ENCODE data around the gene SPOCK2. TPM values are rescaled to one million over a fixed set of nuclear protein-coding genes. Genes with fewer than 3 reads are reported as not detected.

The SPOCK2 gene
- total RNA-seq, 4 donors from 2014 or later: 2.6 to 8.1 (median 5.0) TPM

- Histone ChIP-seq H3K9me3 (no peaks in the 10 kb centered on the region), H3K4me3 (no peak overlapping the region), H3K4me1 (peaks cover 7 to 27% (median 10%) of the 10 kb centered on the region in 3 donors), H3K27ac (peak overlapping the region in 2 of 4 donors; percentile 43 to 83), H3K36me3 (no peaks in the 10 kb centered on the region), H3K27me3 (no peaks in the 10 kb centered on the region)
- 87 to 93% methylated on average over 2 of the region's 2 CpGs for WGBS, 2 donors
- intact Hi-C loops (cut with DNase I): loop anchor here (5.0 kb wide), 3 partner anchors 88 to 177 kb away; no protein-coding TSS in a partner anchor
- TF ChIP-seq POLR2A (IDR thresholded peaks at IDR 0.05): no peak
- TF ChIP-seq CTCF (IDR thresholded peaks at IDR 0.05): no peak
- DNase-seq: no peak
These were observed 42.8 kb downstream of the SPOCK2 start for GRCh38 chr10:72045586-72045985.

GRCh38 chr10:72044417-72045041, 43.8 kb downstream of the SPOCK2 start:
- DNase-seq: no peak
- 36 to 50% methylated on average over 8 to 10 of the region's 17 CpGs for WGBS, 2 donors
- no peaks in the 10 kb centered on the region for H3K27me3 ChIP-seq
- H3K27ac ChIP-seq: peak overlapping the region; percentile 43 to 83 (median 70)
- H3K4me3 ChIP-seq: no peak overlapping the region
- intact Hi-C loops (cut with DNase I): loop anchor here (5.0 kb wide), 3 partner anchors 87 to 178 kb away; no protein-coding TSS in a partner anchor
- H3K4me1 ChIP-seq: peaks cover 7 to 27% (median 10%) of the 10 kb centered on the region in 3 donors
- no peaks in the 10 kb centered on the region for H3K9me3 ChIP-seq
- TF ChIP-seq POLR2A (IDR thresholded peaks at IDR 0.05): no peak
- TF ChIP-seq CTCF (IDR thresholded peaks at IDR 0.05): peak in 4 of 6 experiments; percentile 22 to 34 (median 28)
- H3K36me3 ChIP-seq: no peaks in the 10 kb centered on the region

GRCh38 chr10:72043016-72043834, 45.1 kb downstream of the SPOCK2 start:
- Histone ChIP-seq H3K9me3 (no peaks in the 10 kb centered on the region), H3K4me1 (peaks cover 7 to 26% (median 10%) of the 10 kb centered on the region in 3 donors), H3K4me3 (no peak overlapping the region), H3K27me3 (no peaks in the 10 kb centered on the region), H3K27ac (no peak overlapping the region), H3K36me3 (no peaks in the 10 kb centered on the region)
- no peak for TF ChIP-seq CTCF (IDR thresholded peaks at IDR 0.05)
- TF ChIP-seq POLR2A (IDR thresholded peaks at IDR 0.05): no peak
- DNase-seq: no peak
- 76 to 90% methylated on average over 7 to 10 of the region's 10 CpGs for WGBS, 2 donors
- intact Hi-C loops (cut with DNase I): no loop called here

- TF ChIP-seq POLR2A (IDR thresholded peaks at IDR 0.05) (no peak), CTCF (IDR thresholded peaks at IDR 0.05) (no peak)
- H3K9me3 ChIP-seq: no peaks in the 10 kb centered on the region
- H3K36me3 ChIP-seq: no peaks in the 10 kb centered on the region
- DNase-seq: no peak
- H3K27me3 ChIP-seq: no peaks in the 10 kb centered on the region
- intact Hi-C loops (cut with DNase I): no loop called here
- H3K4me3 ChIP-seq: no peak overlapping the region
- WGBS, 2 donors: 73 to 90% methylated on average over 4 of the region's 6 CpGs
- H3K27ac ChIP-seq: no peak overlapping the region
- peaks cover 7 to 28% (median 10%) of the 10 kb centered on the region in 3 donors for H3K4me1 ChIP-seq
These were observed 46.9 kb downstream of the SPOCK2 start for GRCh38 chr10:72041491-72041890.

- WGBS, 2 donors: 66 to 72% methylated on average over 6 to 8 of the region's 9 CpGs
- Histone ChIP-seq H3K4me3 (no peak overlapping the region), H3K4me1 (peaks cover 2 to 13% (median 4%) of the 10 kb centered on the region in 3 donors), H3K27ac (no peak overlapping the region), H3K27me3 (no peaks in the 10 kb centered on the region), H3K36me3 (no peaks in the 10 kb centered on the region), H3K9me3 (no peaks in the 10 kb centered on the region)
- intact Hi-C loops (cut with DNase I): no loop called here
- DNase-seq: no peak
- no peak for TF ChIP-seq CTCF (IDR thresholded peaks at IDR 0.05)
- TF ChIP-seq POLR2A (IDR thresholded peaks at IDR 0.05): no peak
These were observed 49.0 kb downstream of the SPOCK2 start for GRCh38 chr10:72039377-72039776.
